ENCODE measurements around the gene SORCS2.

- TF ChIP-seq CTCF (IDR thresholded peaks at IDR 0.05; ENCODE audit: low read length) (no peak), EZH2 (IDR thresholded peaks at IDR 0.05; ENCODE audit: borderline replicate concordance, low read length) (no peak)
These were observed 219.2 kb downstream of the SORCS2 start for GRCh38 chr4:7411491-7411890.

All from OCI-LY1 (cell line).